HG02885 (cell line): Measurements from ENCODE around the gene HYAL3.
"Not testable (repeated sequence)": the region's sequence is repeated elsewhere in the genome, so short reads cannot be mapped to it uniquely, and the experiment has no call there.

ENCODE experiments used
- ATAC-seq: cut with Tn5 transposase; IDR thresholded peaks from one replicate; pipeline ENCODE4 v1.9.1; 2021; ENCODE audit warnings: mild to moderate bottlenecking; ENCODE audit not compliant: unreplicated experiment, poor library complexity

The HYAL3 gene

DNA sequence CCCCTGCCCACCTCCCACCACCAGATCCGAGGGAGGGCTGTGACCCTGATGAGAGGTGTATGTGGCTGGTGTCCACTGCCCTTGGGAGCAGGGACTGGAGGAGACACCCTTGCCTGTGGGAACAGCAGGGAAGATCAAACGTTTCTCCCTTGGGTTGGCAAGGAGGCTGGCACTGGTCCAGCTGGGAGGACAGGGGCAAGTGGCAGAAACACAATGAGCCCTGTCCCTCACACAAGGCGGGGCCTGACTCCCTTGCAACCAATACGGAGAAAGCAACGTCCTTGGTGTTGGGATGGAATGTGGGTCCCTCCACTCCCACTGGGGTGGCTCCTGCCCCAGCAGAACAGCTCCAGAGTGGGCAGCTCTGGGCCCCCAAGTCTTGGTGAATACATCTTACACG, 18.1 kb upstream of the HYAL3 start:
- no peak for ATAC-seq

DNA sequence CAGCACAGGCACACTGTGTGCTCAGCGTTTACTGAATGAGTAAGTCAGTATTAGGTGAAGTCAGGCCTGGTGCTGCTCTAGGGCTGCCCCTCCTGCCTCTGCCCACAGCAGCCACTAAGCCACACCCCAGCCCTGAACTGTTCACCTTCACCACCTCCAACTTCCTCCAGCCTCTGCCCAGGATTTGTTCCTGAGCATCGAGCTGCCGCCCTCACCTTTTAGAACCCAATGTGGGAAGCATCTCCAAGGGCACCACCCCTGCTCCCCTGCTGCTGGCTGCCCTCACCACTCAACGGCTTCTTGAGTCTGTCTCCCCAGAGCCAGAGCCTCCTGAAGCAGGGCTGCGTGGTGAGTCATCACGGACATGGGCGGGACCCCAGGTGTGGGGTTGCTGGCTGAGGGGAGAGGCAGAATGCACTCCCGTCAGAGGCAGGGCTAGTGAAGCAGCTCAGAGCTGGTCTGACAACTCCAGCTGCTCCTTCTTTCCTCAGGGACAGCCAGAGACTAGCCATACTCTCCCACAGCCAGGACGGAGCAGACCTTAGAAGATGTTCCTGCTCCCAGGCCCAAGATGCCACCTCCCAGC, 17.5 kb upstream of the HYAL3 start:
- no peak for ATAC-seq

DNA sequence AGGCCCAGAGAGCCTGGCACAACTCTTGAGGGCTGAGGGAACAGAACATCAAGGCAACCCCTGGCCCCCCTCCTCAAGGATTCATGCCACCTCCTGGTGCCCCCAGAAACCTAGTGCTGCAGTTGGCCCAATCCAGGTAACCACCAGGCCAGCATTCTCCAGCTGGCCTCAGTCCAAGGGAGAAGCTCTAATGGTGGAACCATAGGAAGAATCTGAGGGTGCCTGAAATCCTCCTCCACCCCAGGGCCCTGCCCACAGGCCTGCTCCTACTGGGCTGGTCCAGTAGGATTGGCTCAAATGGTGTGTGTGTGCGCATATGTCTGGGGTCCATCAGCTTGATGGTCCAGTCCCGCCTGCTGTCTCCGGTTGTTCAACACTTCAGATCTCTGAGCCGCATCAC, 15.6 kb upstream of the HYAL3 start:
- ATAC-seq, result no peak

- ATAC-seq, result no peak
These were observed 15.1 kb upstream of the HYAL3 start for GRCh38 chr3:50314342-50314741.

DNA sequence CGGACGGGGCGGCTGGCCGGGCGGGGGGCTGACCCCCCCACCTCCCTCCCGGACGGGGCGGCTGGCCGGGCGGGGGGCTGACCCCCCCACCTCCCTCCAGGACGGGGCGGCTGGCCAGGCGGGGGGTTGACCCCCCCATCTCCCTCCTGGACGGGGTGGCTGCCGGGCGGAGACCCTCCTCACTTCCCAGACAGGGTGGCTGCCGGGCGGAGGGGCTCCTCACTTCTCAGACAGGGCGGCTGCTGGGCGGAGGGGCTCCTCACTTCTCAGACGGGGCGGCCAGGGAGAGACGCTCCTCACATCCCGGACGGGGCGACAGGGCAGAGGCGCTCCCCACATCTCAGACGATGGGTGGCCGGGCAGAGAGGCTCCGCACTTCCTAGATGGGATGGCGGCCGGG, 12.8 kb upstream of the HYAL3 start:
- ATAC-seq, result not testable (repeated sequence)

DNA sequence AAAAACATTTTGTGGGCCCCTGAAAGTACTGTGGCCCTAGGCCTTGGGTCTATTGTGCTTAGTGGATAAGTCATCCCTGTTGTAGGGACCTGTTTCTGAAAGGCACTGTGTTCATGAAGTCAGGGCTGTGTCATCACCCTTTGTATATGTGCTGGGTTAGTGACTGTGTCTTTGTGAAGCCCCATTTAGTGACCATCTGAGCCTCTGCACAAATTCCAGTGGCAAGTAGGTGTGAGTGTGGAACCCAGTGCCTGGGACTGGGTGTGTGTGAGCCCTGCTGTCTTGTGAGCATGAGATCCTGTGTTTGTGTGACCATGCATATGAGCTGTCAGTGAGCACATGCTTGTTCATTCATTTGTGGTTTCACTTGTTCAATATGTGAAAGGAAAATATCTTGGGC, 5.4 kb upstream of the HYAL3 start:
- ATAC-seq, result no peak

GRCh38 chr3:50303013-50303815, 4.0 kb upstream of the HYAL3 start, which contains the start of gene HYAL1:
Gene HYAL1 (minus strand): TSS chr3:50303574. CDS start chr3:50302956, 618 bp downstream.
- ATAC-seq, result no peak

DNA sequence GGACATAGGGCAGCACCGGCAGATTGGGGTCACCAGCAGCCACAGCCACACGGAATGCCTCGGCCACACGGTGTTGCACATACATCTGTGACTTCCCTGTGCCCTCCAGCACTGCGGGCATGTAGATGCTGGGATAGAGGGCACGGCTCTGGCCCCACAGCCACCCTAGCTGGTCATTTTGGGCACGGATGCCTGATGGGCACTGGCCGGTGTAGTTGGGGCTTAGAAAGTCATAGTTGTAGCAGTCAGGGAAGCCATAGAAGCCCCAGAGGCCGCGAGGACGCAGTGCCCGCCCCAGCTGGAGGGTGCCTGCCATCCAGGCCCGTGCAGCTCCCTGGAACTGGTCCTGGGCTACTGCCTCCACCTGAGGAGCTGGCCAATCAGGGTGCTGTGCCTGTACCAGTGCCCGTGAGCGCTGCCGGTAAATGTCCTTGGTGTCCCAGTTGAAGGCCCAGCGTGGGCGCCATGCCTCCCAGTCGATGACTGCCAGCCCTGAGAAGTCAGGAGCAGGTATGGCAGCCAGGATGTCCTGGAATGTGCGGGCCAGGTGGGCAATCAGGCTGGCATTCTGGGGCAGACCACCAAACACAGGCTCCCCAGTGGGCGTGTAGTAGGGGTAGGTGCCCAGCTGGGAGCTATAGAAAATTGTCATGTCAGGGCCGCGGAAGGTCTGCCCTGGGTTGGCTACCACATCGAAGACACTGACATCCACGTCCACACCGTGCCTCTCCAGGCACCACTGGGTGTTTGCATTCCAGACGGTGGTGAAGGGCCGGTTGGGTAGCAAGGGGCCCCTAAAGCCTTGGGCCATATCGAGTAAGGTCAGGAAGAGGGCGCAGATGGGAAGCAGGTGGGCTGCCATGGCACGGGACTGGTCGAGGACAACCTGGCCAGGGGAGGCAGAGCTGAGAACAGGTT, 3.1 kb upstream of the HYAL3 start:
- no peak for ATAC-seq

DNA sequence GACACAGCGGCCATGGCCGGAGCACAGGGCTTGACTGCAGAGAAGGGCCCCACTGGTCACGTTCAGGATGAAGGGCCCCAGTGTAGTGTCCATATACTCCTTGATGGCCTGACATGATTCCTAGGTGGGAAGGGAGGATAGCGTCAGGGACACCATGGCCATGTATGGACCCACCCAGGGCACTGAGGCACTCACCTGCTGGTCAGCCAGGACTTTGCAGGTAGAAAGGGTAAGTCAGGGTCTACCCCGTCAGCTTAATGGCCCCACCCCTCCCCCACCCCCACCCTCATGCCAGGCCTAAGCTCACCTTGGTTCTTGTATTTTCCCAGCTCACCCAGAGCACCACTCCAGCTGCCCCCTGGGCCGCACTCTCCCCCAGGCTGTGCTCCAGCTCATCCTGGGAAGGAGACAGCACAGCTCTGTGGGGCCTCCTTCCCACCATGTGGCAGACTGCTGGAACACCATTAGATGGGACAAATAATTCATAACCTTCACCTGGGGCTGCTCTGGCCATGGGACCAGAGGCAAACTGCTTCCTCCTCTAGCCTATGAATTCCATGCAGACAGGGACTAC, 1.6 kb upstream of the HYAL3 start:
- ATAC-seq, result no peak

DNA sequence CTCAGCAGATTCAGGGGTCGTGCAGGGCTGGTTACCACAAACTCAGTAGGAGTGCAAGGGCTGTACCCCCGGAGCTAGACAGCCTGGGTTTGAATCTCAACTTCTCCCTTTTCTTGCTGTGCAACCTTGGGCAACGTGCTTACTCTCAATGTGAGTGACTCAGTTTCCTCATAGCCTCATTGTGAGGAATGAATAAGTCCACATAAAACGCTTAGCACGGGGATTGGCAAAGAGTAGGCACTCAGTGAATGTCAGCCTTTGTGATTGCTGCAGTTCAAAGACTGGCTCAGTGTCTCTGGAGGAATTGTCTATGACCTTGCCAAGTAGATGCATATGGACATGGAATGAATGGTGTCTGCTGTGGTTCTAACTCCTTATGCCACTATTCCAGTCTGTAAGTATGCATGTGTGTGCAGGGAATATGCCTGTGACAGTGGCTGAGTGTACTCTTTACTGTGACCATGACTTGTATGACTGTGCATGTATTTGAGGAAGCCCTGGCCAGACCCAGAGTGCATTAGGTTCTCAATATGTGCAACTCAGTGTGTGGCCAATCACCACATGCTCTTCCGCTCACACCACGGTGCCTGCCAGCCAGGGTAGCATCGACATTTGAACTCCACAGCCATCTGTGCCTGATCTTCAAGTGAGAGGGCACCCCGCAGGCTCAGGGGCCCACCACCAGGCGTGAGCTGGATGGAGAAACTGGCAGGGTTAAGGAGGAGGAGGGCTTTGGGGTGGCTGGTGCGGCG, 900 bp upstream of the HYAL3 start:
- ATAC-seq, result no peak

DNA sequence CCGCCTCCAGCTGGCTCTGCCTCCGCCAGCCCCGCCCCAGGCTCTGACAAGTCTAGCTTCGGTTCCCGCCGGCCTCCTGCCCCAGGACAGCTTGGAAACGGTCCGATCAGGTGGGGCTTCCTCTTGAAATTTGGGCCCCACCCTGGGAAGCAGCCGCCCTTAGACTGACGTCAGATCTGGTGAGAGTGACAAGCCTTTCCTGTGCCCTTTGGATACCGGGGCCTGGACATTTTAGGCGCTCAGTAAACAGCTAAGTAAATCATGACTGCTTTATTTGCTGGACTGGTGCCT, 378 bp upstream of the HYAL3 start:
- ATAC-seq, result no peak

DNA sequence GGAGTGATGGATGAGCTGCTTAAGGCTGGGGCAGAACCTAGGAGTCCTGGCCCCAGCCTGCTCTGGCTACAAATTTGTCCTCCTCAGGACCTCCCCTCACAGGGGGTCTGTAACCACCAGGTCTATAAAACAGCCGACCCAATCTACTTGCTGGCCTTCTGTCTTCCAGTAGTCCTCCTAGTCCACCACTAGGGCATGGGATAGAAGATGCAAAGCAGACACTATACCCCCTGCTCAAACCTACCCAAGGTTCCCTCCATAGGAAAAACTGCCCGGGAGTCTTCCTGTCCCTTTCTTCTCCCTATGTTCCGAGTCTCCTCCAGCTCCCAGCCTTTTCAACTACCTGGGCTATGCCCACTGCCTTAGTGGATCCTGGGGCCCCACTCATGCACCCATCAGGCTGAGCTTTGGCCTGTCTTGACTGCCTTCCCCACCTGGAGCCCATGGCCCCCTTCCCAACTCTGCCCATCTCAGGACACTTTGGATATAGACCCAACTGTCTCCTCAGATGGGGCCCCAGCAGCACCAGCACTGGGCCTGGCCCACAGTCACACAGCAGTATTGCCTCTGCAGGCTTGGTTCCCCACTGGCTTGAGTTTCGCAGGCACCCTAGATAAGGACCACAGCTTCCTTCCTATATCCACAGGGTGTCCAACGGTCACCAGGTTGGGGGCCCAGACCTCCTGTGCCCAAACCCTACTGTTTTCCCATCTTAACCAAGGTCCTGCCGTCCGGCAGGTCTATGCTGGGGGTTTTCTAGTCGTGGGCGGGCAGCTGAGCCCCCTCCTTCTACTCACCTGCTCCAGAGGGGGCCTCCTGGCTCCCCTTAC, 1.1 kb downstream of the HYAL3 start:
- no peak for ATAC-seq

- no peak for ATAC-seq
These were observed 1.8 kb downstream of the HYAL3 start for GRCh38 chr3:50297384-50297775.

- ATAC-seq, result no peak
These were observed 2.4 kb downstream of the HYAL3 start for GRCh38 chr3:50296721-50297383.

GRCh38 chr3:50295553-50296431, 3.4 kb downstream of the HYAL3 start:
- no peak for ATAC-seq

- ATAC-seq, result no peak
These were observed 4.5 kb downstream of the HYAL3 start for GRCh38 chr3:50294492-50295403.

- no peak for ATAC-seq
These were observed 5.1 kb downstream of the HYAL3 start for GRCh38 chr3:50294089-50294488.
